ENCODE results near the gene GNB1L. TPM values are rescaled to one million over a fixed set of nuclear protein-coding genes. Genes with fewer than 3 reads are reported as not detected.

The GNB1L gene
- total RNA-seq, 4 donors from 2014 or later = 4.8 to 8.7 (median 7.4) TPM

DNA sequence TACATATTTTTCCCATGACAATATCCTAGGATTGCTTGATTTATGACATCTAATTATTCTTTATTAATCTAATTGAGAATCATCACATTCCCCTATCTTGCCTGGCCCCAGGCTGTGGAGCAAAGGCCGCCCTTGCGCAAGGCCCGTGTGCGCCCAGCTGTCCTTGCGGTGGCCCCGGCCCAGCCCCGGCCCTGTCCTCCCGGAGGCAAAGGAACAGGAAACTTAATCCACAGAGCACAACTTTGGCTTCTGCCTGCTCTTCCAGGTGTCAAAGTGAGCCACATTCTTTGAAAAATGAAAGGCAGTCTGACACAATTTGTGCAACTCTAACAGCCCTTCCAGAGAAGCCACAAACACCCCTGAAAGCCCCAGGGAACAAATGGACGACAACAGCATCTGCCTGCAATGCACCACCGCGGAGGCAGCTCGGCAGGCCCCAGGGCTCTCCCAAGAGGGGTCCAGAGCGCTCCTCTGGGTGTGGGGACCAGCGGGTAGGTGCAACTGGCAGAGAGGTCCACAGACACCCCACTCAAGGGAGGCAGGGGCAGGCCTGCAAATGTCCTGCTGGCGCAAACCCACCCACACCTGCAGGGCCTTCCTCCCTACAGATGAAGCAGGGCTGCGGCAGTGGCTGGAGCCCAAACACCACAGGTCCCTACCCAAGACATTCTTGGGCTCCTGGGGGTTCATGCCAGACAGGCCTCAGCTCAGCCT is 30.3 kb downstream of the GNB1L start:
- 89% methylated on average over 8 of the region's 16 CpGs; no CpG with 5 or more reads in 1 of the 2 donors for WGBS, 2 donors (ENCODE audit: low coverage in 1 of 2)

DNA sequence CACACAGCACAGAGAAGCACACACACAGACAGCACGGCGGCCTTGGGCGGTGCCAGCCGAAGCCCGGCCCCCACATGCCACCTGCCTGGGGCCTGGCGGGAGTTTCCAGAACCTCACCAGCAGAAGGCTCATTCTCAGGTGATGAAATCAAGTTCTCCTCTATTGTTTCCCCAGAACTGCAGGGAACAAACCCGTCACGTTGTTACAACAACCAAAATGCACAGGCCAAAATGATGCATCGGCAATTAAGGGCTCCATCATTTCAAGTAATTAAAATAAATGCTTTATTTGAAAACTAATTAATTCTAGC is 30.8 kb downstream of the GNB1L start:
- no peaks in the 10 kb centered on the region for H3K9me3 ChIP-seq
- 95 to 100% methylated on average over 3 of the region's 9 CpGs for WGBS, 2 donors (ENCODE audit: low coverage in 1 of 2)
- peaks cover 0 to 15% of the 10 kb centered on the region in 2 donors for H3K36me3 ChIP-seq
- no peak overlapping the region for H3K4me3 ChIP-seq
- no peaks in the 10 kb centered on the region for H3K27me3 ChIP-seq
- ATAC-seq = no peak
- no peaks in the 10 kb centered on the region for H3K4me1 ChIP-seq
- no peak overlapping the region for H3K27ac ChIP-seq
- no peak for TF ChIP-seq CTCF (IDR thresholded peaks at IDR 0.05)
- no peak for TF ChIP-seq EP300 (IDR thresholded peaks at IDR 0.05)
- TF ChIP-seq POLR2A (IDR thresholded peaks at IDR 0.05) = no peak
- TF ChIP-seq POLR2AphosphoS5 (IDR thresholded peaks at IDR 0.05) = no peak

More for the DNA sequence above, 30.3 kb downstream of the GNB1L start:
- H3K36me3 ChIP-seq = peaks cover 0 to 15% of the 10 kb centered on the region in 2 donors
- H3K27me3 ChIP-seq = no peaks in the 10 kb centered on the region
- no peaks in the 10 kb centered on the region for H3K4me1 ChIP-seq
- no peak for ATAC-seq
- no peak overlapping the region for H3K27ac ChIP-seq
- TF ChIP-seq CTCF (IDR thresholded peaks at IDR 0.05) (no peak), EP300 (IDR thresholded peaks at IDR 0.05) (no peak), POLR2AphosphoS5 (IDR thresholded peaks at IDR 0.05) (no peak), POLR2A (IDR thresholded peaks at IDR 0.05) (no peak)
- H3K9me3 ChIP-seq = no peaks in the 10 kb centered on the region
- H3K4me3 ChIP-seq = no peak overlapping the region

- ATAC-seq = no peak
- no peak overlapping the region for H3K4me3 ChIP-seq
- H3K27ac ChIP-seq = no peak overlapping the region
- H3K4me1 ChIP-seq = no peaks in the 10 kb centered on the region
- TF ChIP-seq CTCF (IDR thresholded peaks at IDR 0.05) = no peak
- no peak for TF ChIP-seq POLR2A (IDR thresholded peaks at IDR 0.05)
- no peak for TF ChIP-seq POLR2AphosphoS5 (IDR thresholded peaks at IDR 0.05)
- no peak for TF ChIP-seq EP300 (IDR thresholded peaks at IDR 0.05)
- peaks cover 0 to 15% of the 10 kb centered on the region in 2 donors for H3K36me3 ChIP-seq
- 80% methylated on average over 1 of the region's 11 CpGs; no CpG with 5 or more reads in 1 of the 2 donors for WGBS, 2 donors (ENCODE audit: low coverage in 1 of 2)
- no peaks in the 10 kb centered on the region for H3K27me3 ChIP-seq
- H3K9me3 ChIP-seq = no peaks in the 10 kb centered on the region
These were observed 31.3 kb downstream of the GNB1L start for GRCh38 chr22:19823191-19823901.

DNA sequence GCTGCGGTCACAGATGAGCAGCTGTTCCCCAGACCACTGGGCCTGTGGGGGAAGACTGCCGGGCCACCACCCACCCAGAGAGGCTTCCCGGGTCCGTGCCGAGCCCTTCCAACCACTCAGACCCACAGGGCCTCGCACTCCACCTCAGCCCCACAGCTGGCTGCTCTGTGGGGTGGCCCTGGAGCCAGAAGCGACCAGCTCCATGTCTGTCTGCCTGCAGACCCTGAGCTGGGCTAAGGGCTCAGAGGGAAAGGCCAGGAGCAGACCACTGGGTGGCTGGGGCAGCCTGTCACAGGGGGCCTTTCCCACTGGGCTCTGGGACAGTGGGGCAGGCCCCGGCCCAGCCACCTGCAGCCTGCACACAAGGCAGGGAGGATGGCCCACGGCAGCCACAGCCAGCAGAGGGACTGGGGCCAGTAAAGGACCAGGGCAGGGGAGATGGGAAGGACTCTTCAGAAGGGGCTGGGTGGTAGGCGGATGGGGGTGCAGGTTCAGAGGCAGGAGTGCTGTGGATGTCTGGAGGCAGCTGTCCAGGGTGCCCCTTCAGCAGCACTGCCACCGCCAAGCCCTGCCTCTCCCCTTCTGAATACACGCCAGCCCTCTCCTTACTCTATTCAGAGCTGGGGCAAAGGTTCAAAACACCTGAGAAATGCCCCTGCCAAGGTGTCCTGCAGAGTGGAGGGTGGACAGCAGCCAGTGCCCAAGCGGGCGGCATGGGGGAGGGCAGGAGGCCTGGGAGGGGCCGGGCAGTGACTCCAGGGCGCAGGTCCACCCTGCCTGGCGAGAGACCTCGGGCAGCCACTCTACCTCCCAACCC is 32.2 kb downstream of the GNB1L start:
- H3K36me3 ChIP-seq = peaks cover 0 to 15% of the 10 kb centered on the region in 2 donors
- TF ChIP-seq POLR2A (IDR thresholded peaks at IDR 0.05) (no peak), POLR2AphosphoS5 (IDR thresholded peaks at IDR 0.05) (no peak), EP300 (IDR thresholded peaks at IDR 0.05) (no peak), CTCF (IDR thresholded peaks at IDR 0.05) (no peak)
- WGBS, 2 donors (ENCODE audit: low coverage in 1 of 2) = no CpG with 5 or more reads among the region's 18 CpGs
- no peaks in the 10 kb centered on the region for H3K9me3 ChIP-seq
- H3K4me3 ChIP-seq = no peak overlapping the region
- ATAC-seq = no peak
- H3K27me3 ChIP-seq = no peaks in the 10 kb centered on the region
- no peak overlapping the region for H3K27ac ChIP-seq
- H3K4me1 ChIP-seq = no peaks in the 10 kb centered on the region

Data from gastroesophageal sphincter (tissue), 4 donors.